ENCODE measurements around the gene AGAP1. TPM values are rescaled to one million over a fixed set of nuclear protein-coding genes. Genes with fewer than 3 reads are reported as not detected.
A peak's percentile ranks its signal among the peaks of the same experiment; 100 is the strongest.

The AGAP1 gene
- total RNA-seq, 1 donor from 2014 or later: 39.4 TPM

DNA sequence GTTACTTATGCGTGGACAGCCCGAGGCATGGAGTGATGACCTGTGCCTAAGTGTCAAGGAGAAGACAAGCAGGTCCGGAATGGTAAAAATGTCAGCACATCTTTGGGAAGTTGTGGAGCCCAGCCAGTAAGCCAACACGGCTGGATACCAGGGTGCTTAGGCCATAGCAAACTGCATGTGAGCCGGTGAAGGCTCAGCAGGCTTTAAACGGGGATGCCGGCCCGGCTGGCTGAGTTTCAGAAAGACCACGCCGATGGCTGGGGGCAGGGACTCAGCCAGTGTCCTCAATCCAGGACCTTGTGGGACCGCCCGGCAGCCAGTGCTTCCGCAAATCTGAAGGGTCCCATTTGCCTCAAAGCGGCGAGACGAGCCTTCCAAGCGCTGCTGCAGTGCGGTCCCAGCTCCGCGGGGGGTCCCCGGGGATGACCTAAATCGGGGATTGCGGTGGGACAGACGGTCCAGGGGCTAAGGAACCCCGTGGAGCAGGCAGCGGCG lies 946 bp upstream of the AGAP1 start:
- Histone ChIP-seq H4K20me1 (ENCODE audit: insufficient read depth, low read length) (peaks cover 30% of the 10 kb centered on the region), H3K36me3 (ENCODE audit: insufficient read depth, low read length) (no peaks in the 10 kb centered on the region), H3K9me3 (ENCODE audit: insufficient read depth, low read depth, low read length) (no peaks in the 10 kb centered on the region), H3K79me2 (ENCODE audit: insufficient read depth, low read length) (peaks cover 31% of the 10 kb centered on the region), H3K4me1 (ENCODE audit: insufficient read depth, low read length) (peaks cover 18% of the 10 kb centered on the region), H3K4me2 (ENCODE audit: low read length) (peak overlapping the region; percentile 93), H3K9ac (ENCODE audit: low read length) (peak overlapping the region; percentile 69), H3K27me3 (ENCODE audit: insufficient read depth, low read length) (no peaks in the 10 kb centered on the region), H3K4me3 (ENCODE audit: insufficient read depth, low read depth, low read length) (peak overlapping the region; percentile 64), H3K27ac (ENCODE audit: low read depth, low read length) (no peak overlapping the region), H2AFZ (ENCODE audit: low read depth, low read length) (peak overlapping the region; percentile 74)
- no peak overlapping the region for H3K27ac Mint-ChIP-seq (ENCODE audit: unreplicated experiment)
- FAIRE-seq (no peak), DNase-seq (ENCODE audit: low read depth) (no peak)
- peak overlapping the region; percentile 89 for H3K4me3 Mint-ChIP-seq (ENCODE audit: unreplicated experiment)
- no peaks in the 10 kb centered on the region for H3K27me3 Mint-ChIP-seq (ENCODE audit: low read depth, unreplicated experiment)
- no peak for TF ChIP-seq EZH2 (IDR thresholded peaks at IDR 0.05; ENCODE audit: insufficient read depth, low read length)
- TF ChIP-seq, protein P1, sequence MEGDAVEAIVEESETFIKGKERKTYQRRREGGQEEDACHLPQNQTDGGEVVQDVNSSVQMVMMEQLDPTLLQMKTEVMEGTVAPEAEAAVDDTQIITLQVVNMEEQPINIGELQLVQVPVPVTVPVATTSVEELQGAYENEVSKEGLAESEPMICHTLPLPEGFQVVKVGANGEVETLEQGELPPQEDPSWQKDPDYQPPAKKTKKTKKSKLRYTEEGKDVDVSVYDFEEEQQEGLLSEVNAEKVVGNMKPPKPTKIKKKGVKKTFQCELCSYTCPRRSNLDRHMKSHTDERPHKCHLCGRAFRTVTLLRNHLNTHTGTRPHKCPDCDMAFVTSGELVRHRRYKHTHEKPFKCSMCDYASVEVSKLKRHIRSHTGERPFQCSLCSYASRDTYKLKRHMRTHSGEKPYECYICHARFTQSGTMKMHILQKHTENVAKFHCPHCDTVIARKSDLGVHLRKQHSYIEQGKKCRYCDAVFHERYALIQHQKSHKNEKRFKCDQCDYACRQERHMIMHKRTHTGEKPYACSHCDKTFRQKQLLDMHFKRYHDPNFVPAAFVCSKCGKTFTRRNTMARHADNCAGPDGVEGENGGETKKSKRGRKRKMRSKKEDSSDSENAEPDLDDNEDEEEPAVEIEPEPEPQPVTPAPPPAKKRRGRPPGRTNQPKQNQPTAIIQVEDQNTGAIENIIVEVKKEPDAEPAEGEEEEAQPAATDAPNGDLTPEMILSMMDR (IDR thresholded peaks at IDR 0.05; ENCODE audit: insufficient read depth, low read depth, low read length): no peak
- no peaks in the 10 kb centered on the region for H3K36me3 Mint-ChIP-seq (ENCODE audit: low read depth, unreplicated experiment)
- H3K4me1 Mint-ChIP-seq (ENCODE audit: low read depth, unreplicated experiment): peaks cover 17% of the 10 kb centered on the region
- peaks cover 7% of the 10 kb centered on the region for H3K9me3 Mint-ChIP-seq (ENCODE audit: unreplicated experiment)

DNA sequence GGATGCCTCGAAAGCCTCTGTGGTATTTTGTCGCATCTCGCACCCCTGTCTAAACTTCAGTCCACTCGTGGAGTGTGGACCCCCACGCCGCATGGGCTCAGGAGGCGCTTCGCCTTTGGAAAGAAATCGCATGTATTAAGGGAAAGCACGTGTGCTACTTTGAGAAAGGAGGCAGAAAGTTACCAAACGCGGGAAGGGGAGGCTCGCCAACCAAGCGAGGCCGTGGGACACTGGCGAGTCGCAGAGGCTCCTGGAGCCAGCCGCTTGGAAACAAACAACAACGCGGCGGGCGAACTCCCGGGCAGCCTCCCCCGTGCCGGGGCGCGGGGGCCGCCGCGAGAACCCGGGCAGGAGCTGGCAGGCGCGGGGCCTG lies 455 bp upstream of the AGAP1 start:
- peaks cover 35% of the 10 kb centered on the region for H4K20me1 ChIP-seq (ENCODE audit: insufficient read depth, low read length)
- Mint-ChIP-seq H3K4me1 (ENCODE audit: low read depth, unreplicated experiment) (peaks cover 20% of the 10 kb centered on the region), H3K4me3 (ENCODE audit: unreplicated experiment) (peak overlapping the region; percentile 89), H3K36me3 (ENCODE audit: low read depth, unreplicated experiment) (no peaks in the 10 kb centered on the region), H3K27ac (ENCODE audit: unreplicated experiment) (peak overlapping the region; percentile 96), H3K9me3 (ENCODE audit: unreplicated experiment) (peaks cover 7% of the 10 kb centered on the region), H3K27me3 (ENCODE audit: low read depth, unreplicated experiment) (no peaks in the 10 kb centered on the region)
- peak overlapping the region; percentile 74 for H2AFZ ChIP-seq (ENCODE audit: low read depth, low read length)
- no peak overlapping the region for H3K27ac ChIP-seq (ENCODE audit: low read depth, low read length)
- peak overlapping the region; percentile 64 for H3K4me3 ChIP-seq (ENCODE audit: insufficient read depth, low read depth, low read length)
- TF ChIP-seq, protein P1 (IDR thresholded peaks at IDR 0.05; ENCODE audit: insufficient read depth, low read depth, low read length): no peak
- no peak for TF ChIP-seq EZH2 (IDR thresholded peaks at IDR 0.05; ENCODE audit: insufficient read depth, low read length)
- H3K9me3 ChIP-seq (ENCODE audit: insufficient read depth, low read depth, low read length): no peaks in the 10 kb centered on the region
- H3K4me1 ChIP-seq (ENCODE audit: insufficient read depth, low read length): peaks cover 18% of the 10 kb centered on the region
- peak overlapping the region; percentile 93 for H3K4me2 ChIP-seq (ENCODE audit: low read length)
- FAIRE-seq (no peak), DNase-seq (ENCODE audit: low read depth) (peak; percentile 31)
- no peaks in the 10 kb centered on the region for H3K36me3 ChIP-seq (ENCODE audit: insufficient read depth, low read length)
- H3K27me3 ChIP-seq (ENCODE audit: insufficient read depth, low read length): no peaks in the 10 kb centered on the region
- peaks cover 35% of the 10 kb centered on the region for H3K79me2 ChIP-seq (ENCODE audit: insufficient read depth, low read length)
- peak overlapping the region; percentile 69 for H3K9ac ChIP-seq (ENCODE audit: low read length)

DNA sequence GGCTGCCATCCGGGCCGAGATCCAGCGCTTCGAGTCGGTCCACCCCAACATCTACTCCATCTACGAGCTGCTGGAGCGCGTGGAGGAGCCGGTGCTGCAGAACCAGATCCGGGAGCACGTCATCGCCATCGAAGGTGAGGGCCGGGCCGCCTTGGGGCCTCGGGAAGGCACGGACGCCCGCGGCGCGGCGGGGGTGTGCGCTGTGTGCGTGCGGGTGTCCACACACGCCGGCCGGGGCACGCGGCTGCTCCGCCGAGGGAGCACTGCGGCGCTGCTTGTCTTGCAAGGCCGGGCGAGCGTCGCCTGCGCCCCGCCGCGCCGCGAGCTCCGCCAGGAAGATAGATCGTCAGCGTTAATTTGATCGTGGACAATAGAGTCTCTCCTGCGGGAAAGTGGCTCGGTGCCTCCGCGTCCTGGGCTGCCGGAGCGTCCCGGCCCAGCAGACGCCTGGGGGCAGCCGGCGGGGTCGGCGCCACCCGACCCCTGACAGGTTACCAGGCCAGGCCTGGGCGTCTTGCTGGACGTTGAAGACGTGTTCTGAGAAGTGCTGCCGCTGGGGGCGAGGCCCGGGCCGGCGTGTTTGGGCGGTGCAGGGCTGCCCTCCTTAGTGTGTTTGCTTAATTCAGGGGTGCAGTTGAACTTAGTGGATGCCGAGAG lies 1.0 kb downstream of the AGAP1 start:
- peaks cover 50% of the 10 kb centered on the region for H4K20me1 ChIP-seq (ENCODE audit: insufficient read depth, low read length)
- no peak for TF ChIP-seq EZH2 (IDR thresholded peaks at IDR 0.05; ENCODE audit: insufficient read depth, low read length)
- TF ChIP-seq, protein P1 (IDR thresholded peaks at IDR 0.05; ENCODE audit: insufficient read depth, low read depth, low read length): no peak
- FAIRE-seq: no peak
- peaks cover 18% of the 10 kb centered on the region for H3K4me1 ChIP-seq (ENCODE audit: insufficient read depth, low read length)
- peak overlapping the region; percentile 96 for H2AFZ ChIP-seq (ENCODE audit: low read depth, low read length)
- no peaks in the 10 kb centered on the region for H3K9me3 ChIP-seq (ENCODE audit: insufficient read depth, low read depth, low read length)
- H3K4me3 Mint-ChIP-seq (ENCODE audit: unreplicated experiment): peak overlapping the region; percentile 90
- H3K27me3 ChIP-seq (ENCODE audit: insufficient read depth, low read length): no peaks in the 10 kb centered on the region
- peak overlapping the region; percentile 2 for H3K27ac ChIP-seq (ENCODE audit: low read depth, low read length)
- peaks cover 2% of the 10 kb centered on the region for H3K9me3 Mint-ChIP-seq (ENCODE audit: unreplicated experiment)
- H3K4me1 Mint-ChIP-seq (ENCODE audit: low read depth, unreplicated experiment): peaks cover 21% of the 10 kb centered on the region
- peak overlapping the region; percentile 63 for H3K9ac ChIP-seq (ENCODE audit: low read length)
- no peaks in the 10 kb centered on the region for H3K27me3 Mint-ChIP-seq (ENCODE audit: low read depth, unreplicated experiment)
- H3K4me3 ChIP-seq (ENCODE audit: insufficient read depth, low read depth, low read length): peak overlapping the region; percentile 61
- H3K36me3 Mint-ChIP-seq (ENCODE audit: low read depth, unreplicated experiment): no peaks in the 10 kb centered on the region
- H3K36me3 ChIP-seq (ENCODE audit: insufficient read depth, low read length): no peaks in the 10 kb centered on the region
- peaks cover 50% of the 10 kb centered on the region for H3K79me2 ChIP-seq (ENCODE audit: insufficient read depth, low read length)
- H3K27ac Mint-ChIP-seq (ENCODE audit: unreplicated experiment): peak overlapping the region; percentile 58
- peak; percentile 52 for DNase-seq (ENCODE audit: low read depth)
- H3K4me2 ChIP-seq (ENCODE audit: low read length): peak overlapping the region; percentile 95
